ENCODE results near the gene MTMR2.
"Not testable (repeated sequence)": the region's sequence is repeated elsewhere in the genome, so short reads cannot be mapped to it uniquely, and the experiment has no call there.

Gene MTMR2

GRCh38 chr11:95883381-95883780 lies 40.5 kb downstream of the MTMR2 start:
- DNase-seq, result no peak

DNA sequence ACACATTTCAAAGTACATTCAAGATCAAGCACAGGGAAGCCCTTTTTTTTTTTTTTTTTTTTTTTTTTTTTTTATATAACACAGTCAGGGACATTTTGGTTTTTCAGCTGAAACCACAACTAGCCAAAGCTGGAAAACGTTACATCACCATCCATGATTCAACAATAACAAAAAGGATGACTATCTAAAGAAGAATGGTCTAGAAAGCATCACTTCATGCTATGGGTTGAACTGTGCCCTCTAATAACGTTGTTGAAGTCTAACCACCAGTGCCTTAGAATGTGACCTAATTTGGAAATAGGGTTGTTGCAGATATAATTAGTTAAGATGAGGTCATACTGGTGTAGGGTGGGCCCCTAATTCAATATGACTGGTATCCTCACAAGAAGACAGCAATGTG lies 46.6 kb downstream of the MTMR2 start:
- DNase-seq, result no peak

DNA sequence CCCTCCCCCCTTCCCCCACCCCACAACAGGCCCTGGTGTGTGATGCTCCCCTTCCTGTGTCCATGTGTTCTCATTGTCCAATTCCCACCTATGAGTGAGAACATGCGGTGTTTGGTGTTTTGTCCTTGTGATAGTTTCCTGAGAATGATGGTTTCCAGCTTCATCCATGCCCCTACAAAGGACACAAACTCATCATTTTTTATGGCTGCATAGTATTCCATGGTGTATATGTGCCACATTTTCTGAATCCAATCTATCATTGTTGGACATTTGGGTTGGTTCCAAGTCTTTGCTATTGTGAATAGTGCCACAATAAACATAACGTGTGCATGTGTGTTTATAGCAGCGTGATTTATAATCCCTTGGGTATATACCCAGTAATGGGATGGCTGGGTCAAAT lies 53.0 kb downstream of the MTMR2 start:
- not testable (repeated sequence) for DNase-seq

DNA sequence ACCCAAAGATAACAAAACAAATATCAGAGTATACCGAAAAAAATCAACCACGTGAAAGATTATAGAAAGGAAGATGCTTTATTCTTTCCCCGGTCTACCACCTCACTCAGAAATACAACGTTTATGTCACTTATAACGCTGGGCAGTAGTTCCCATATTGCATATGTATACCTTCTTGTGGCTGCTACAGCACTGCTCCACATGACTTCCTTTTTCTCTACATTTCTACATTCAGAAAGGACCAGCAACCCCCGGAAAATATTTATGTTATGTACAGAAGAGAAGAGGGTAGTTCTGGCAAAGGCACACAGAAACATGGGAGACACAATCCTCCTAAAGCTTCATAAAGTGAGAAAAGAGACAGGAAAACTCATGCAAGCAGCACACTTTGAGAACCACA lies 56.8 kb downstream of the MTMR2 start:
- DNase-seq, result no peak

- no peak for DNase-seq
Observed at GRCh38 chr11:95863486-95864140, 60.3 kb downstream of the MTMR2 start.

DNA sequence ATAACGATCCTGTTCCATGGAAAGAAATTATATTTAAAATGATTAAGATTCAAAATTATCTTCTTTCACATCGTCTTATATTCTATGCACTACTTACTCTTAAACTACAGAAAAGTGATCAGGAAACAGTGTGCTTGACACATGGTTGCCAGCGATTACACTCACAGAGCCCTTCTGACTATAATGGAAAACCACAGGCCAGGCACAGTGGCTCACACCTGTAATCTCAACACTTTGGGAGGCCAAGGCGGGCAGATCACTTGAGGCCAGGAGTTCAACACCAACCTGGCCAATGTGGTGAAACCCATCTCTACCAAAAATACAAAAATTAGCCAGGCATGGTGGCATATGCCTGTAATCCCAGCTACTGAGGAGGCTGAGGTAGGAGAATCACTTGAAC lies 63.9 kb downstream of the MTMR2 start:
- not testable (repeated sequence) for DNase-seq

- DNase-seq, result not testable (repeated sequence)
Observed at GRCh38 chr11:95854362-95854761, 69.5 kb downstream of the MTMR2 start.

DNA sequence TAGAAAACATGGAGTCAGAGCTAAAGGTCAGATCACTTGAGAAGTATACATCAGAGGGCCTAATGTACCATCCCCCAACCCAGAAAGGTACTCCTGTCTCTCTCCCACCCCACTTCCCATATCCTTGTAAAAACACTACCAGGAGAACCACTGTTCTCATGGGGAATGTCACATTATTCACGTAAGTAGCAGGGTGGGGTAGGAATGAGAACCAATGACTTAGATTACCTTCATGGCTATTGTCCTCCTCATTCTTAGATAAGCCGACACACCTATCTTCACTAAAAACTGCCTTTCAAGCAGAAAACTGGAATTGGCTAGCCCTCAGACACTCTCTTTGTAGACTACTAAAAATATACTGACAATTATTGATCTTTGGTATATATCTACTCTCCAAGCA lies 70.0 kb downstream of the MTMR2 start:
- no peak for DNase-seq

DNA sequence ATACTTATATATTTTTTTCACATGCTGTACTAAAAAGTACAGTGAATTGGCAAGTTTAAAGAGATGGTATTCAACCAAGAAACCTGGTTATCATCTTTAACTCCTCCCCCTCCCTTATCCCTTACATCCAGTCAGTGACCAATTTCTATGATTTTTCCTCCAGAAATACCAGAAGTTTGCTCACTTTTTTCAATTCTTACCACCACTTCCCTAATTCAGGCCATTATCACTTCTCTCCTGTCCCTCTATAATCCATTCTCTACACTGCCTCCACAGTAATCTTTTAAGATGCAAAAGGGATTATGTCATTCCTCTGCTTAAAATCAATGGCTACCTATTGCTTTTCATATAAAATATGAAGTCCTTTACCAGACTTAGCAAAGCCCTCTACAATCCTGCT lies 70.8 kb downstream of the MTMR2 start:
- no peak for DNase-seq

GRCh38 chr11:95850137-95850536 lies 73.8 kb downstream of the MTMR2 start:
- no peak for DNase-seq

GRCh38 chr11:95849087-95849825 lies 74.7 kb downstream of the MTMR2 start:
- no peak for DNase-seq

DNA sequence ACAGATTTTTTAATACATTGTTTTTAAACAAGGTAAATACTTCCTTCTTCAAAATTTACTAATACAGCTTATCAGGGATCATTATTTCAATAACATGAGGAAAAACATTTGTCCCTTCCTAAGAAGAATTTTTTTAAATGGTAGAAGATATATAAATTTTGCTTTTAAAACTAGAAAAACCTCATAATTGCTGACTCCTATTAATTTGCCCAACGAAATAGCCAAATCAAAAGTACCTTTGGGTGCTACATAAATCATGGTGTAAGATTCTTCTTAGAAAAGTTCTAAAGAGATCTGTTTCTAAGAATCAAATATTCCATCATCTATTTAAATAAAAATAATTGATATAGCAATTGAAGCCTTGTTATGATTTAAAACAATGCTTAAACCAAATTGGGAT lies 78.7 kb downstream of the MTMR2 start:
- DNase-seq, result no peak

DNA sequence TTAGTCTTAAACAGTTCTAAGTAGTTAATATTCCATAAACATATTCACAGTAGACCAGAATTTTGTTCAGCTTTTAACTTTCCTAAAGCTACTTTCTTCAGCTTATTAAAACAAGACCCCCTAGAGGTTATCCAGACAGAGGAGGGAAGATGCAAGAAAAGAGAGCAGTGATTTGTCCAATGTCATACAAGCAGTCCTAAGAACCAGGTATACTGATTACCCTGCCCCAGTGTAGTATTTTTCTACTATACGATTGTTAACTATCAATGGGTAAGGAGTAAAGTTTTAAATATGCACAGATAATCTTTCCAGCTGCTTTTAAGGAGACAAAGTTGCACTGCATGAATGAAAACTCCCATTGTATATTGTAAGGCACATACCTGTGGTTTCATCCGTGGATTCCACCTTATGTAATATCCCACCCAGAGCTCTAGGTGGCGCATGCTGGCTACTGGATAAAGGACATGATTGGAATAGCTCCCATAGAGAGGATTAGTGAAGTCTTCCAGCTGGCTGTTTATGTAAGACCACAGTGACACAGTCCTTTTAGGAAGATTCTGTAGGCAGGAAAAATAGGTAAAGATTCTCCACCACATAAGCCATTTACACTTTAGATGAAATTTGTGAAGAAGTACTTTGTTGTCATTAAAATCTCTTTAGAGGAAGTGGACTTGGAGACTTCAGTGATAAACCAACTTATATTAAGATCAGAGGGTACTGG lies 88.0 kb downstream of the MTMR2 start:
- DNase-seq, result peak; percentile 45

- DNase-seq, result no peak
Observed at GRCh38 chr11:95835351-95835750, 88.6 kb downstream of the MTMR2 start.

DNA sequence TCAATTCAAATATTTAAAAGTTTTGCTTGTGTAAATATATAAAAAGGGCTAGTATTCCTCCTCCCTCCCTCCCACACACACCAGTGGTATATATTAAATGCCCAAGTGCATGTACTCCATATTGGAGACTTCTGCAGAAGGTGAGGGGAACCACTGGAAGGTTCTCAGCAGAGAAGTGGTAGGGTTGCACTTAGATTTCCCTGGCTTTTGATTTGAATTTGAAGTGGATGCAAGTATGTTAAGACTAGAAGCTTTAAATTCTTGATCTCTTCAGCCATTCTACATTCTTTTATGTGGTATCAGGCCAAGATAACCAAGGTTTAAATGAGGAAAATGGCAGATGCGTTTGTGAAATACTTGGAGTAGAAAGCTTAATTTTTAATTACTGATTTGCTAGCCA lies 90.5 kb downstream of the MTMR2 start:
- DNase-seq, result no peak

DNA sequence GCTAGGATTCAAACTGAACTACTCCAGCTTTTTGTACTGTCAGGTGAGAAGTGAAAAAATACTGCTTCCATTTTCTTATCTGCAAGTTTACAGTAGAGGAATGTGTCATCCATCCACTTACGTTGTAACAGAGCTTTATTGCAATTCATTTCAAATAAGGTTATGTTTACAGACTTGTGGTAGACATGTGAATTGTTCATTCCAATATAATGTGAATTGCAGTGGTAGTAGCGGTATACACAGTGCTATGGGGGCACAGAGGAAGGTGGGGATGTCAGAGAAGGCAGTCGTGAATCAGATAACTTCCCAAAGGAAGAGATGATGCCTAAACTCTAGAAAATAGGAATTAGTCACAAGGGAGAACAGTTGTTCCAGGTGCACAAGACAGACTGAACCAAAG lies 91.1 kb downstream of the MTMR2 start:
- no peak for DNase-seq

- DNase-seq, result no peak
Observed at GRCh38 chr11:95831198-95831883, 92.6 kb downstream of the MTMR2 start.

DNA sequence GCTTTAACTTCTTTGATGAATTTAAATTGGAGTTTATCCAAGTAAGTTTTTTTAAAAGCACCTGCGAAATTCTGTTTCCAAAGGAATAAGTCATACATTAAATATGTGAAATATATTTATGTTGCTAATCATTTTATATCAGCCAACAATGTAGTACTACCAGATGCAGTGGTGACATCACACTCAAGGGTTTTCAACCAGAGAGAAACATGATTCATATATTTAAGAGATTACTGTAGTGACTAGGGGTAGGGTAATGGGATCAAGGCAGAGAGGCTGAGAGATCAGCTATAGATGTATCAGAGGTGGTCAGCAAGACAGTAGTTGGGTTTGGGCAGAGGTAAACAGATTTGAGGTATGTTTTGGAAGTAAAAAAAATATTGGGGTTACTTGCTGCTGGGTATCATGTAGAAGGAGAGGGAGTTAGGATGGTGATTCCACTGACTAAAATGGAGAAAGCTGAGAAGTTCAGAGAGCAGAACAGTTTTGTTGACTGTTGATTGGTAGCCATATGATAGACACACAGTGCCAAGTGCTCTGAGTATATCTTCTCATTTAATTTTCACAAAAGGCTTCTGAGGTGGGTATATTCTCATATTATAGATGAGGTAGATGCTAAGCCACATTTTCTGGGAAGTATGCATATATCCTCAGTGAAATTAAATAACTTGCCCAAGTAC lies 94.2 kb downstream of the MTMR2 start:
- no peak for DNase-seq

- DNase-seq, result no peak
Observed at GRCh38 chr11:95827696-95828095, 96.2 kb downstream of the MTMR2 start.

DNA sequence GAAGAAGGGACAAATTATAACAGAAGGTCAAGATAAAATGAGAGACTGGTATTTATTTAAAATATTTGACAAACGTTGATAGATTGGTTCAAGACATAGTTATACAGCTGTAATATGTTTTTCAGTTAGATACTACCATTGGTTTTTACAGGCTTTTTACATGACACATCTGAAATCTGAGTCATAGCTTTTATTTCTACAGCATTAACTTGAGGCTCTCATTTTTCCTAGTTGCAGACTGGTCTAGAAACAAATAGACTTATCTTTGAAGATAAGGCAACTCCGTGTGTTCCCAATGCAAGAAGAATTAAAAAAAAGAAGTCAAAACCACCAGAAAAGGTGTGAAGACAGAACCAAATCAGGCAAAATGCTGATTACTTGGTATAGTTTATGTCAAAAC lies 102.3 kb downstream of the MTMR2 start:
- no peak for DNase-seq

DNA sequence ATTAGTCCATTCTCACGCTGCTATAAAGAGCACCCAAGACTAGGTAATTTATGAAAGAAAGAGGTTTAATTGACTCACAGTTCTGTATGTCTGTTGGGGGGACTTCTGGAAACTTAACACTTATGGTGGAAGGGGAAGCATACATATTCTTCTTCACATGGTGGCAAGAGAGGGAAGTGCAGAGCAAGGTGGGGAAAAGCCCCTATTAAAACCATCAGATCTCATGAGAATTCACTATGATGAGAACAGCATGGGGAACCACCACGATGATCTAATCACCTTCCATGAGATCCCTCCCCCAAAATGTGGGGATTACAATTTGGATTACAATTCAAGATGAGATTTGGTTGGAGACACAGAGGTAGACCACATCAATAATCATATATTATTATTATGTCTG lies 107.9 kb downstream of the MTMR2 start:
- no peak for DNase-seq

GRCh38 chr11:95811052-95811451 lies 112.9 kb downstream of the MTMR2 start:
- not testable (repeated sequence) for DNase-seq

DNA sequence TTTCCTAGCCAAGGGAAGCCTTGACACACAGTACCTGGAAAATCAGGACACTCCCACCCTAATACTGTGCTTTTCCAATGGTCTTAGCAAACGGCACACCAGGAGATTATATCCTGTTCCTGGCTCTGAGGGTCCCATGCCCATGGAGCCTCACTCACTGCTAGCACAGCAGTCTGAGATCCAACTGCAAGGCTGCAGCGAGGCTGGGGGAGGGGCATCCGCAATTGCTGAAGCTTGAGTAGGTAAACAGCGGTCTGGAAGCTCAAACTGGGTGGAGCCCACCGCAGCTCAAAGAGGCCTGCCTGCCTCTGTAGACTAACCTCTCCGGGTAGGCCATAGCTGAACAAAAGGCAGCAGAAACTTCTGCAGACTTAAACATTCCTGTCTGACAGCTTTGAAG lies 117.4 kb downstream of the MTMR2 start:
- DNase-seq, result not testable (repeated sequence)
